PFSK-1 (cell line): Measurements from ENCODE around the gene SLC16A8.

ENCODE experiments used
- FOXP2 ChIP-seq: optimal IDR thresholded peaks from 2 replicates; pipeline ENCODE3; 2011; ENCODE audit warnings: borderline replicate concordance, control low read depth, inconsistent platforms; ENCODE audit not compliant: insufficient read depth; ENCODE audit errors: extremely low read length, extremely low read depth
- POLR2AphosphoS5 ChIP-seq: IDR thresholded peaks from 2 replicates; pipeline ENCODE4 v1.6.1; 2012; ENCODE audit warnings: low read depth, mild to moderate bottlenecking, control low read depth, low read length, moderate library complexity
- SIN3A ChIP-seq: IDR thresholded peaks from 2 replicates; pipeline ENCODE4 v1.6.1; 2012; ENCODE audit warnings: mild to moderate bottlenecking, low read length, moderate library complexity, borderline replicate concordance; ENCODE audit not compliant: insufficient read depth
- TAF1 ChIP-seq: IDR thresholded peaks from 2 replicates; pipeline ENCODE4 v1.6.1; 2012; ENCODE audit warnings: low read length, control low read depth, borderline replicate concordance; ENCODE audit not compliant: insufficient read depth
- TF ChIP-seq, protein P1 (sequence below), 2 experiments: IDR thresholded peaks; 2 replicates each; pipeline versions ENCODE4 v1.6.1 to v1.8.0; 2011 to 2012; ENCODE audit warnings: low read depth in 2 of 2, low read length in 2 of 2, control low read depth in 1 of 2, inconsistent platforms in 1 of 2, mild to moderate bottlenecking in 1 of 2, moderate library complexity in 1 of 2; ENCODE audit not compliant: insufficient read depth in 1 of 2

SLC16A8 gene

GRCh38 chr22:38070250-38070921 is 13.6 kb downstream of the SLC16A8 start:
- no peak for TF ChIP-seq SIN3A

- TF ChIP-seq FOXP2 (peak; percentile 93), POLR2AphosphoS5 (no peak; the same call in 1 of the 2 replicates), TAF1 (no peak)
Observed at GRCh38 chr22:38069372-38070249, 14.4 kb downstream of the SLC16A8 start.

GRCh38 chr22:38068641-38069371 is 15.2 kb downstream of the SLC16A8 start:
- TF ChIP-seq SIN3A (no peak), TAF1 (no peak), FOXP2 (no peak), POLR2AphosphoS5 (no peak)
- TF ChIP-seq, protein P1, sequence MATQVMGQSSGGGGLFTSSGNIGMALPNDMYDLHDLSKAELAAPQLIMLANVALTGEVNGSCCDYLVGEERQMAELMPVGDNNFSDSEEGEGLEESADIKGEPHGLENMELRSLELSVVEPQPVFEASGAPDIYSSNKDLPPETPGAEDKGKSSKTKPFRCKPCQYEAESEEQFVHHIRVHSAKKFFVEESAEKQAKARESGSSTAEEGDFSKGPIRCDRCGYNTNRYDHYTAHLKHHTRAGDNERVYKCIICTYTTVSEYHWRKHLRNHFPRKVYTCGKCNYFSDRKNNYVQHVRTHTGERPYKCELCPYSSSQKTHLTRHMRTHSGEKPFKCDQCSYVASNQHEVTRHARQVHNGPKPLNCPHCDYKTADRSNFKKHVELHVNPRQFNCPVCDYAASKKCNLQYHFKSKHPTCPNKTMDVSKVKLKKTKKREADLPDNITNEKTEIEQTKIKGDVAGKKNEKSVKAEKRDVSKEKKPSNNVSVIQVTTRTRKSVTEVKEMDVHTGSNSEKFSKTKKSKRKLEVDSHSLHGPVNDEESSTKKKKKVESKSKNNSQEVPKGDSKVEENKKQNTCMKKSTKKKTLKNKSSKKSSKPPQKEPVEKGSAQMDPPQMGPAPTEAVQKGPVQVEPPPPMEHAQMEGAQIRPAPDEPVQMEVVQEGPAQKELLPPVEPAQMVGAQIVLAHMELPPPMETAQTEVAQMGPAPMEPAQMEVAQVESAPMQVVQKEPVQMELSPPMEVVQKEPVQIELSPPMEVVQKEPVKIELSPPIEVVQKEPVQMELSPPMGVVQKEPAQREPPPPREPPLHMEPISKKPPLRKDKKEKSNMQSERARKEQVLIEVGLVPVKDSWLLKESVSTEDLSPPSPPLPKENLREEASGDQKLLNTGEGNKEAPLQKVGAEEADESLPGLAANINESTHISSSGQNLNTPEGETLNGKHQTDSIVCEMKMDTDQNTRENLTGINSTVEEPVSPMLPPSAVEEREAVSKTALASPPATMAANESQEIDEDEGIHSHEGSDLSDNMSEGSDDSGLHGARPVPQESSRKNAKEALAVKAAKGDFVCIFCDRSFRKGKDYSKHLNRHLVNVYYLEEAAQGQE (IDR thresholded peaks at IDR 0.05; ENCODE audit: insufficient read depth in 1 of 2, low read depth in 2 of 2, low read length in 2 of 2), result no peak

- TF ChIP-seq FOXP2 (no peak), POLR2AphosphoS5 (no peak), TAF1 (no peak), SIN3A (no peak)
- TF ChIP-seq, protein P1 (IDR thresholded peaks at IDR 0.05; ENCODE audit: insufficient read depth in 1 of 2, low read depth in 2 of 2, low read length in 2 of 2), result no peak
Observed at GRCh38 chr22:38067761-38068360, 16.1 kb downstream of the SLC16A8 start.

DNA sequence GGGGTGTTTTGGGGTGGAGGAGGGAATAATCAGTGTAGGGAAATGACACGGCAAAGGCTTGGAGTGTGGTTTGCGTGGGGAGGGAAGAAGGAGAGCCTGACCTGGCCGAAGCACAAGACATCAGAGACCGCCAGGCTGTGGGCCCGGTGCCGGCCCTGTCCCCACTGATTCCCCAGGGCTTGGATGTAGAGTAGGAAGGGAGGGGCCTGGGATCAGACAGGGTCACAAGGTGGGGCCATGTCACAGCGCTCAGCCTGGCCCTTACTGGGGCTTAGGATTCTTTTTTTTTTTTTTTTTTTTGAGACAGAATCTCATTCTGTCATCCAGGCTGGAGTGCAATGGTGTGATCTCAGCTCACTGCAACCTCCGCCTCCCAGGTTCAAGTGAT is 17.0 kb downstream of the SLC16A8 start:
- TF ChIP-seq, protein P1 (IDR thresholded peaks at IDR 0.05; ENCODE audit: insufficient read depth in 1 of 2, low read depth in 2 of 2, low read length in 2 of 2), result no peak
- TF ChIP-seq SIN3A (no peak), TAF1 (no peak), FOXP2 (no peak), POLR2AphosphoS5 (no peak)
